Measurements from ENCODE around the gene KIAA1614. TPM values are rescaled to one million over a fixed set of nuclear protein-coding genes. Genes with fewer than 3 reads are reported as not detected.

KIAA1614 gene
- total RNA-seq, 3 donors from 2014 or later: 2.3 to 9.1 (median 4.3) TPM

GRCh38 chr1:180922631-180923015, 9.9 kb downstream of the KIAA1614 start:
- Histone ChIP-seq H3K4me1 (no peaks in the 10 kb centered on the region), H3K27me3 (no peaks in the 10 kb centered on the region), H3K4me3 (no peak overlapping the region), H3K27ac (no peak overlapping the region), H3K9me3 (no peaks in the 10 kb centered on the region), H3K36me3 (no peaks in the 10 kb centered on the region)
- no peak for TF ChIP-seq POLR2A (IDR thresholded peaks at IDR 0.05)
- TF ChIP-seq POLR2AphosphoS5 (IDR thresholded peaks at IDR 0.05): no peak
- TF ChIP-seq CTCF (IDR thresholded peaks at IDR 0.05): no peak
- intact Hi-C loops (cut with DNase I; ENCODE audit: low total_unique reads): no loop called here
- no peak for DNase-seq (ENCODE audit: low spot score in 2 of 2)

- no peak overlapping the region for H3K4me3 ChIP-seq
- intact Hi-C loops (cut with DNase I; ENCODE audit: low total_unique reads): no loop called here
- no peaks in the 10 kb centered on the region for H3K9me3 ChIP-seq
- no peaks in the 10 kb centered on the region for H3K36me3 ChIP-seq
- no peak for TF ChIP-seq POLR2A (IDR thresholded peaks at IDR 0.05)
- no peak for TF ChIP-seq CTCF (IDR thresholded peaks at IDR 0.05)
- no peak for TF ChIP-seq POLR2AphosphoS5 (IDR thresholded peaks at IDR 0.05)
- H3K27ac ChIP-seq: no peak overlapping the region
- no peak for DNase-seq (ENCODE audit: low spot score in 2 of 2)
- H3K27me3 ChIP-seq: no peaks in the 10 kb centered on the region
- H3K4me1 ChIP-seq: peaks cover 0 to 3% of the 10 kb centered on the region in 2 donors
Observed at GRCh38 chr1:180923021-180923841, 10.5 kb downstream of the KIAA1614 start.

DNA sequence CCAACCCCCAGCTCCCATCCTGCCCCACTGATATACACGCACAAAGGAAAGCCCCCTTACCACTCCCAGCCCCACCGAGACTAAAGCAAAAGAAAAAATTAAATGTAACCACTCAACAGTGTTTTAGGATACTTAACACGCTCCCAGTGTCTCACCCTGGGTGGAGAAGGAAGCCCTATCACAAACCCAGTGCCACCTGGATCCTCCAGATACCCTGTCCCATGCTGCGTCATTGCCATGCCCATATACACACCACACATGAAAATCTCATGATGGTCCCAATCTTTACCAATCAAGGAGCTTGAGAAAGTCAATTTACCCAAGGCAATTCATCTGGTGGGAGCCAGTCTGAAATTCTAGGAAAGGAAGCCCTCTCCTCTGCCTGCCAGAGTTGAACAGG, 11.2 kb downstream of the KIAA1614 start:
- no peaks in the 10 kb centered on the region for H3K27me3 ChIP-seq
- H3K36me3 ChIP-seq: no peaks in the 10 kb centered on the region
- no peak for TF ChIP-seq CTCF (IDR thresholded peaks at IDR 0.05)
- no peak for TF ChIP-seq POLR2A (IDR thresholded peaks at IDR 0.05)
- TF ChIP-seq POLR2AphosphoS5 (IDR thresholded peaks at IDR 0.05): no peak
- no peak overlapping the region for H3K27ac ChIP-seq
- no peak for DNase-seq (ENCODE audit: low spot score in 2 of 2)
- H3K4me1 ChIP-seq: peaks cover 0 to 3% of the 10 kb centered on the region in 2 donors
- H3K9me3 ChIP-seq: no peaks in the 10 kb centered on the region
- intact Hi-C loops (cut with DNase I; ENCODE audit: low total_unique reads): no loop called here
- H3K4me3 ChIP-seq: no peak overlapping the region

- Histone ChIP-seq H3K27me3 (no peaks in the 10 kb centered on the region), H3K4me3 (no peak overlapping the region), H3K36me3 (no peaks in the 10 kb centered on the region), H3K4me1 (peaks cover 0 to 3% of the 10 kb centered on the region in 2 donors), H3K9me3 (no peaks in the 10 kb centered on the region), H3K27ac (no peak overlapping the region)
- intact Hi-C loops (cut with DNase I; ENCODE audit: low total_unique reads): no loop called here
- no peak for TF ChIP-seq POLR2A (IDR thresholded peaks at IDR 0.05)
- TF ChIP-seq POLR2AphosphoS5 (IDR thresholded peaks at IDR 0.05): no peak
- TF ChIP-seq CTCF (IDR thresholded peaks at IDR 0.05): no peak
- no peak for DNase-seq (ENCODE audit: low spot score in 2 of 2)
Observed at GRCh38 chr1:180924939-180925338, 12.2 kb downstream of the KIAA1614 start.

- TF ChIP-seq POLR2A (IDR thresholded peaks at IDR 0.05): no peak
- no peak for TF ChIP-seq CTCF (IDR thresholded peaks at IDR 0.05)
- no peak for TF ChIP-seq POLR2AphosphoS5 (IDR thresholded peaks at IDR 0.05)
- no peak overlapping the region for H3K4me3 ChIP-seq
- H3K36me3 ChIP-seq: no peaks in the 10 kb centered on the region
- no peaks in the 10 kb centered on the region for H3K27me3 ChIP-seq
- H3K27ac ChIP-seq: peak overlapping the region in 1 of 2 donors; percentile 56
- H3K4me1 ChIP-seq: peaks cover 0 to 3% of the 10 kb centered on the region in 2 donors
- intact Hi-C loops (cut with DNase I; ENCODE audit: low total_unique reads): no loop called here
- DNase-seq (ENCODE audit: low spot score in 2 of 2): no peak
- no peaks in the 10 kb centered on the region for H3K9me3 ChIP-seq
Observed at GRCh38 chr1:180925471-180926051, 12.9 kb downstream of the KIAA1614 start.

Data from breast epithelium (tissue), 4 donors.